Body of pancreas (tissue), 4 donors: ENCODE measurements around the gene MTMR1.

Experiments
- CTCF ChIP-seq, 7 experiments: fragments of 450-650 bp in 4 of 7; fragments of 200-600 bp in 3 of 7; sonication (generic) in 3 of 7; IDR thresholded peaks; one replicate each; pipeline ENCODE4 v1.5.1; 2016 to 2019; ENCODE audit warnings: antibody characterized with exemption in 7 of 7
- POLR2A ChIP-seq, 3 donors: fragments of 450-650 bp; IDR thresholded peaks; one replicate each; pipeline ENCODE4 v1.6.1; 2016; ENCODE audit warnings: antibody characterized with exemption in 3 of 3, mild to moderate bottlenecking in 2 of 3

DNA sequence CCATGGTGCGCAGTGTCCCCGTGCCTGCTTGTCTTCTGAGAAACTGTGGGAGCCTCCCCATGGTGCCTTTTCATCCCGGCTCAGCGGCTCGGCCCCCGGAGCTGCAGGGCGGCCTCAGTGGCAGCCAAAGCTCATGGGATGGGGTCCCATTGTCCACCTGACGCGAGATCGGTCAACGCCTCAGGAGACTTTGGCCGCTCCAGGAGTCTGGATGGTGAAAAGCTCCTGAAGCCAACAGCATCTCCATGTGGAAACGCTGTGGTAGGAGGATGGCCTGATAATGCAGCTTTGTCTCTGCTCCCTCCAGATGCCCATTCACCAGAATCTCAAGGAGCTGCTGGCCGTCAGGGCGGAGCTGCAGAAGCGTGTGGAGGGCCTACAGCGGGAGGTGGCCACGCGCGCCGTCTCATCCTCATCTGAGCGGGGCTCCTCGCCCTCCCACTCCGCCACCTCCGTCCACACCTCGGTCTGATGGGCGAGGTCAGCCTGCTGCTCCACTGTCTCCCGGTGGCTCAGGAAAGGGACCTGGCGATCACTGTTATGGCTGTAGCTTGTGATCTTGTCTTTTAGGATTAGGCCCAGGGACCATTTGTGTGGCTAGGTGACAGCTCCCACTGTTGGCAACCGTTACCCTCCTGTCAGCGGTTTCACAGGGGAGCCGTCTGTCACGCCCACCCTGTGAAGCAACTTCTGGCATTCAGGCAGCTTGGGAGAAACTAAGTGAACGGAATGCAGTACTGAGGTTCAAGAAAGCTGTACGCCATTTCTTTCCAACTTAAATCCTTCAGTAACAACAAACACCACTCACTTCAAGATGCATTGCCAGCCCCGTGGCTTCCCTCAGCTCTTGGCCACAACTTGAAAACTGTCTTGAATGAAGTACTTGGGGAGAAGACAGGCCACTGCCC, 69.3 kb downstream of the MTMR1 start:
- TF ChIP-seq CTCF (IDR thresholded peaks at IDR 0.05) (no peak), POLR2A (IDR thresholded peaks at IDR 0.05) (no peak)
